SU-DHL-6 (cell line): Measurements from ENCODE around the gene GNAQ.

ENCODE experiments used
- EZH2phosphoT487 ChIP-seq: fragments of 200-600 bp; sonication (generic), shearing (Covaris generic); conservative IDR thresholded peaks from 2 replicates; pipeline ENCODE4 v1.6.1; 2018; ENCODE audit warnings: mild to moderate bottlenecking, antibody characterized with exemption, low read length, moderate library complexity, mixed read lengths
- TF ChIP-seq, protein P1 (sequence below): fragments of 200-600 bp; sonication (generic); IDR thresholded peaks from one replicate; pipeline ENCODE4 v1.5.1; 2017; ENCODE audit warnings: antibody characterized with exemption, mild to moderate bottlenecking, low read length, moderate library complexity; ENCODE audit not compliant: insufficient read depth, poor library complexity, severe bottlenecking

DNA sequence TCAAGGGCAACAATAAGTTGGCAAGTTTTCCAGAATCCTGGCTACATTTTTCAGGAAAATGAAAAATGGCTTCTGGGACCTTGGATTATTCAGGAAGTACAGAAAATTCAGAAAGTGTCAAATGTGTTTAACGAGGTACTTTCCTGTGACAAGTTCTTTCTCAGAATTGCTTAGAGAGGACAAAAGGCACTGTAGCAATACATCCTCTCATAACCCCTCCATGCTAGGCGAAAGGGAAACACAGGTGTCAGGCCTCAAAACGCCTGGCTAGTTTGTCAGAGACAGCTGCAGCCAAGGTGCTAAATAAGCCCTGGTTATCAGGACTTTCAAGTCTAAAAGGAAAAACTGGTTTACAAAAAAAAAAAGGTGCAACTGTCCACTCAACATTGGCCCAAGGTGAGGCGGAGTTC lies 115.2 kb downstream of the GNAQ start:
- TF ChIP-seq, protein P1, sequence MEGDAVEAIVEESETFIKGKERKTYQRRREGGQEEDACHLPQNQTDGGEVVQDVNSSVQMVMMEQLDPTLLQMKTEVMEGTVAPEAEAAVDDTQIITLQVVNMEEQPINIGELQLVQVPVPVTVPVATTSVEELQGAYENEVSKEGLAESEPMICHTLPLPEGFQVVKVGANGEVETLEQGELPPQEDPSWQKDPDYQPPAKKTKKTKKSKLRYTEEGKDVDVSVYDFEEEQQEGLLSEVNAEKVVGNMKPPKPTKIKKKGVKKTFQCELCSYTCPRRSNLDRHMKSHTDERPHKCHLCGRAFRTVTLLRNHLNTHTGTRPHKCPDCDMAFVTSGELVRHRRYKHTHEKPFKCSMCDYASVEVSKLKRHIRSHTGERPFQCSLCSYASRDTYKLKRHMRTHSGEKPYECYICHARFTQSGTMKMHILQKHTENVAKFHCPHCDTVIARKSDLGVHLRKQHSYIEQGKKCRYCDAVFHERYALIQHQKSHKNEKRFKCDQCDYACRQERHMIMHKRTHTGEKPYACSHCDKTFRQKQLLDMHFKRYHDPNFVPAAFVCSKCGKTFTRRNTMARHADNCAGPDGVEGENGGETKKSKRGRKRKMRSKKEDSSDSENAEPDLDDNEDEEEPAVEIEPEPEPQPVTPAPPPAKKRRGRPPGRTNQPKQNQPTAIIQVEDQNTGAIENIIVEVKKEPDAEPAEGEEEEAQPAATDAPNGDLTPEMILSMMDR = no peak
- TF ChIP-seq EZH2phosphoT487 = no peak
